ENCODE measurements around the gene LILRB2. TPM values are rescaled to one million over a fixed set of nuclear protein-coding genes. Genes with fewer than 3 reads are reported as not detected.

The LILRB2 gene
- total and polyA plus RNA-seq, 2 donors (not counting 3 experiments of a cell fraction or from before 2014, with no cell fraction given) = not detected

GRCh38 chr19:54266133-54266532 lies 14.8 kb downstream of the LILRB2 start:
- H3K27me3 ChIP-seq (ENCODE audit: control insufficient read depth in 2 of 2, insufficient read depth in 2 of 2, low read length in 2 of 2) = peaks cover 6 to 9% of the 10 kb centered on the region in 2 experiments
- no peak overlapping the region for H3K9ac ChIP-seq (replicated peaks; ENCODE audit: extremely low read depth, insufficient read depth, low read length)
- ChIA-PET POLR2A (interaction anchor here (0.6 to 1.0 kb wide), 4 partner anchors 9 to 256 kb away, joined by 3 to 10 read pairs (median 5); partner anchors contain the start of genes LILRB5 and MBOAT7), CTCF (interaction anchor here (0.6 to 3.0 kb wide), 50 partner anchors 8 to 1070 kb away, joined by 3 to 35 read pairs (median 4); partner anchors contain the start of genes CNOT3, LENG1, LILRB3 and LILRB5)
- no peaks in the 10 kb centered on the region for H3K4me1 ChIP-seq (ENCODE audit: control insufficient read depth, extremely low read depth, insufficient read depth, low read length)
- no peak overlapping the region for H2AFZ ChIP-seq (ENCODE audit: low read depth, low read length)
- intact Hi-C loops (cut with micrococcal nuclease) (loop anchor here (1.0 kb wide), 1 partner anchor 98 kb away; no protein-coding TSS in a partner anchor), dilution Hi-C loops (cut with MboI; ENCODE audit: extremely low pct_ligation_motif_present, low sequenced_read_pairs) (no loop called here)
- no peak overlapping the region for H3K27ac ChIP-seq (ENCODE audit: insufficient read depth, low read depth, low read length)
- no TSS peak for BruUV-seq (replicated peaks)
- H3K4me3 ChIP-seq (replicated peaks in 1 of 3; ENCODE audit: insufficient read depth in 1 of 3, low read depth in 1 of 3, low read length in 3 of 3) = no peak overlapping the region
- no peaks in the 10 kb centered on the region for H3K36me3 ChIP-seq (ENCODE audit: control insufficient read depth in 2 of 2, extremely low read depth in 1 of 2, insufficient read depth in 2 of 2, low read length in 2 of 2)
- DNase-seq (ENCODE audit: low read depth, low spot score) = peak; percentile 70
- H3K79me2 ChIP-seq (ENCODE audit: control insufficient read depth, insufficient read depth, low read length) = no peaks in the 10 kb centered on the region
- peak; percentile 91 for FAIRE-seq
- no peaks in the 10 kb centered on the region for H4K20me1 ChIP-seq (replicated peaks; ENCODE audit: control insufficient read depth, extremely low read depth, insufficient read depth, low read length)
- TF ChIP-seq FOS (IDR thresholded peaks at IDR 0.05; ENCODE audit: borderline replicate concordance, insufficient read depth, low read length) (no peak), POLR2AphosphoS5 (IDR thresholded peaks at IDR 0.05; ENCODE audit: insufficient read depth, low read depth, low read length) (no peak), CTCF (IDR thresholded peaks at IDR 0.05; ENCODE audit: extremely low read depth in 1 of 2, insufficient read depth in 1 of 2, low read depth in 1 of 2, low read length in 2 of 2) (peak; percentile 72 to 83), GATA2 (IDR thresholded peaks at IDR 0.05; ENCODE audit: insufficient read depth, insufficient read length, low read depth, low read length) (no peak), MYC (IDR thresholded peaks at IDR 0.05; ENCODE audit: low read depth, low read length) (no peak), JUN (IDR thresholded peaks at IDR 0.05; ENCODE audit: borderline replicate concordance, insufficient read depth, insufficient read length, low read depth) (no peak)
- H3K4me2 ChIP-seq (ENCODE audit: insufficient read depth, low read length) = no peak overlapping the region
- no peaks in the 10 kb centered on the region for H3K9me1 ChIP-seq (replicated peaks; ENCODE audit: control insufficient read depth, extremely low read depth, insufficient read depth, low read length)
- H3K9me3 ChIP-seq (replicated peaks; ENCODE audit: control insufficient read depth, insufficient read depth, low read length) = no peaks in the 10 kb centered on the region

Data from endothelial cell of umbilical vein (primary cell).